ENCODE data around the gene ZNF768.
"Not testable (repeated sequence)": the region's sequence is repeated elsewhere in the genome, so short reads cannot be mapped to it uniquely, and the experiment has no call there.

The ZNF768 gene

GRCh38 chr16:30555315-30556124 is 29.2 kb upstream of the ZNF768 start:
- DNase-seq, result no peak

- no peak for DNase-seq
Measured at GRCh38 chr16:30554557-30555314, 28.4 kb upstream of the ZNF768 start.

- DNase-seq, result no peak
Measured at GRCh38 chr16:30553393-30553899, 27.1 kb upstream of the ZNF768 start.

GRCh38 chr16:30552956-30553355 is 26.6 kb upstream of the ZNF768 start:
- DNase-seq, result no peak

- peak; percentile 66 for DNase-seq
Measured at GRCh38 chr16:30551781-30552180, 25.4 kb upstream of the ZNF768 start.

GRCh38 chr16:30548416-30549253 is 22.3 kb upstream of the ZNF768 start:
- DNase-seq, result no peak

- DNase-seq, result no peak
Measured at GRCh38 chr16:30546115-30546514, 19.7 kb upstream of the ZNF768 start.

GRCh38 chr16:30543067-30543466 is 16.7 kb upstream of the ZNF768 start:
- DNase-seq, result no peak

- no peak for DNase-seq
Measured at GRCh38 chr16:30541502-30542329, 15.3 kb upstream of the ZNF768 start.

GRCh38 chr16:30540916-30541464 is 14.6 kb upstream of the ZNF768 start:
- DNase-seq, result not testable (repeated sequence)

- not testable (repeated sequence) for DNase-seq
Measured at GRCh38 chr16:30539986-30540526, 13.7 kb upstream of the ZNF768 start.

- no peak for DNase-seq
Measured at GRCh38 chr16:30539000-30539964, 12.9 kb upstream of the ZNF768 start.

GRCh38 chr16:30536391-30537024 is 10.1 kb upstream of the ZNF768 start:
- not testable (repeated sequence) for DNase-seq

GRCh38 chr16:30535777-30536190 is 9.4 kb upstream of the ZNF768 start:
- peak; percentile 42 for DNase-seq

GRCh38 chr16:30535106-30535776 is 8.9 kb upstream of the ZNF768 start:
- peak; percentile 29 for DNase-seq

- DNase-seq, result peak; percentile 94
Measured at GRCh38 chr16:30534368-30535105, 8.2 kb upstream of the ZNF768 start, which contains the start of gene ZNF747. Gene ZNF747, minus strand, starts transcription at chr16:30534858. Its CDS starts 179 bp downstream, at chr16:30534679.

- DNase-seq, result no peak
Measured at GRCh38 chr16:30533748-30534367, 7.5 kb upstream of the ZNF768 start.

GRCh38 chr16:30533146-30533522 is 6.8 kb upstream of the ZNF768 start:
- DNase-seq, result no peak
